Muscle layer of duodenum (tissue), 2 donors: ENCODE results near the gene EEPD1.

Experiments used
- H3K27ac ChIP-seq: one replicate; pipeline ENCODE4 v1.7.0; 2013; ENCODE audit warnings: mild to moderate bottlenecking, low read length
- H3K27me3 ChIP-seq: one replicate; pipeline ENCODE4 v1.7.0; 2013; ENCODE audit warnings: low read depth, mild to moderate bottlenecking, control low read depth, low read length
- H3K36me3 ChIP-seq, 2 donors: one replicate each; pipeline ENCODE4 v1.7.0; 2013; ENCODE audit warnings: low read length in 2 of 2, control low read depth in 1 of 2, mild to moderate bottlenecking in 1 of 2; ENCODE audit not compliant: insufficient read depth in 2 of 2, control insufficient read depth in 1 of 2
- H3K4me1 ChIP-seq, 2 donors: one replicate each; pipeline ENCODE4 v1.7.0; 2013; ENCODE audit warnings: low read length in 2 of 2, mild to moderate bottlenecking in 2 of 2, control low read depth in 1 of 2, moderate library complexity in 1 of 2; ENCODE audit not compliant: insufficient read depth in 2 of 2, control insufficient read depth in 1 of 2
- H3K4me3 ChIP-seq, 2 donors: one replicate each; pipeline ENCODE4 v1.7.0; 2013; ENCODE audit warnings: low read length in 2 of 2, low read depth in 1 of 2, mild to moderate bottlenecking in 1 of 2
- H3K9me3 ChIP-seq, 2 donors: one replicate each; pipeline ENCODE4 v1.7.0; 2013; ENCODE audit warnings: low read length in 2 of 2, control low read depth in 1 of 2, mild to moderate bottlenecking in 1 of 2; ENCODE audit not compliant: control insufficient read depth in 1 of 2
- donor health status: healthy.

EEPD1 gene

DNA sequence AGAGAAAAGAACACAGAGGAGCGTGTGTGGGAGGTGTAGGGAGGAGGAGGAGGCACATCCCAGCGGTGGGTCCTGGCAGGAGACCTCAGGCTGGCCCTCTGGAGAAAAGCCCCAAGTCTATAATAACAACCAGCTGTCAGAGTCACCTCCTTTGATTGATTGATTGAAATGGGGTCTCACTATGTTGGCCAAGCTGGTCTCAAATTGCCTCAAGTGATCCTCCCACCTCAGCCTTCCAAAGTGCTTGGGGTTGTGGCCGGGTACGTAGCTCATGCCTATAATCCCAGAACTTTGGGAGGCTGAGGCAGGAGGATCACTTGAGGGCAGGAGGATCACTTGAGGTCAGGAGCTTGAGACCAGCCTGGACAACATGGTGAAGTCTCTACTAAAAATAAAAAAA, 133.6 kb downstream of the EEPD1 start:
- H3K27ac ChIP-seq: no peak overlapping the region
- peaks cover 4 to 15% of the 10 kb centered on the region in 2 donors for H3K4me1 ChIP-seq

DNA sequence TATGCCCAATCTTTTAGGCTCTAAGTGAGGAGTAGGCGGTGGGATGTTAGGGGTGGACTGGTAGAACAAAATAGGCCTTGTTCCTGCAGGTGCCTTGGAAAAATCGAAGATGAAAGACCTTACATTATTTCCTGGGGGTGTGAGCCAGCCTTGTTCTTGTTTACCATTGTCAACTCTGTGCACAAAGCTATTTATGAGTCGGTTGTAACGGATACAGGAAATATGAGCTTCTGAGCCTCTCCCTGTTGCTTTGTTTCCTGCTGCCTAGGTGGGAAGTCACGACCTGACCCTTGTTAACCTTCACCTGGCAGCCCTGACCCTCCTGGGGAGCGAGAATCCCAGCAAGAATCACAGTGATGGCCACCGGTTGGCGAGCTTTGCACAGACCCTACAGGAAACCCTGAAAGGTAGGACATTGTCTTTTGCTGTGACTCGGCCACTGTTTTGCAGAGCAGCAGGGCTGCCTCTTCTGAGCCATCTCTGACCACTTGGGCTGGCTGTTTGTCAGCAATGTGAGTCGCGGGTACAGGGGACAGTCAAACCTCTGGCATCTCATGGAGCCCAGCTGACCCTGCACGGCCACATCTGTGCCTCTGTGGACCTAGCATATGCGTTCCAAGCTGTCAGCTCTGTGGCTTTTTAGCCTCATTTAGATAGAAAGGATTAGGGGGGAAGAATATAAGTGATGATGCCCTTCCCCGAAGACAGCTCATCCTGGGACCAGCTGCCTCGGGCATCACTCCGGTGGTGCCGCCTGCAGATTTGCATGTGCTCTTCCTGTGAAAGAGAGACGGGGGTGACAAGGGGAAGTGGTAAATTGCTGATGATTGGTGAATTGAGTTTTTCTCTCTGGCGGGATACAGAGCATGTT, 134.6 kb downstream of the EEPD1 start:
- peaks cover 0 to 8% of the 10 kb centered on the region in 2 donors for H3K36me3 ChIP-seq
- no peak overlapping the region for H3K4me3 ChIP-seq
- no peaks in the 10 kb centered on the region for H3K9me3 ChIP-seq
- no peaks in the 10 kb centered on the region for H3K27me3 ChIP-seq
- H3K27ac ChIP-seq: peak overlapping the region; percentile 26
- peaks cover 7 to 13% of the 10 kb centered on the region in 2 donors for H3K4me1 ChIP-seq

More for the DNA sequence above, 133.6 kb downstream of the EEPD1 start:
- Histone ChIP-seq H3K4me3 (no peak overlapping the region), H3K27me3 (no peaks in the 10 kb centered on the region), H3K9me3 (no peaks in the 10 kb centered on the region), H3K36me3 (peaks cover 0 to 8% of the 10 kb centered on the region in 2 donors)

DNA sequence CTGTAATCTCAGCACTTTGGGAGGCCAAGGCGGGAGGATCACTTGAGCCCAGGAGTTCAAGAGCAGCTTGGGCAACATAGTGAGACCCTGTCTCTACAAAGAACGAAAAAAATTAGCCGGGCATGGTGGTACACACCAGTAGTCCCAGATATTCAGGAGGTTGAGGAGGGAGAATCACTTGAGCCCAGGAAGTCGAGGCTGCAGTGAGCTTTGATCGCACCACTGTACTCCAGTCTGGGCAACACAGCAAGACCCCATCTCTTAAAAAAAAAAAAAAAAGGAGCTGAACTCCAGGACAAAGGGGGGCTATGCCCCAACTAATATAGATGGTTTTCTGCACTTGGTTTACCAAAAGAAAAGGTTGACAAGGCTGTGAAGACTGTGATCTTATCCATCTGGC, 135.4 kb downstream of the EEPD1 start:
- H3K36me3 ChIP-seq: peaks cover 0 to 8% of the 10 kb centered on the region in 2 donors
- no peak overlapping the region for H3K4me3 ChIP-seq
- no peaks in the 10 kb centered on the region for H3K27me3 ChIP-seq
- no peak overlapping the region for H3K27ac ChIP-seq
- H3K9me3 ChIP-seq: no peaks in the 10 kb centered on the region
- peaks cover 7 to 13% of the 10 kb centered on the region in 2 donors for H3K4me1 ChIP-seq

DNA sequence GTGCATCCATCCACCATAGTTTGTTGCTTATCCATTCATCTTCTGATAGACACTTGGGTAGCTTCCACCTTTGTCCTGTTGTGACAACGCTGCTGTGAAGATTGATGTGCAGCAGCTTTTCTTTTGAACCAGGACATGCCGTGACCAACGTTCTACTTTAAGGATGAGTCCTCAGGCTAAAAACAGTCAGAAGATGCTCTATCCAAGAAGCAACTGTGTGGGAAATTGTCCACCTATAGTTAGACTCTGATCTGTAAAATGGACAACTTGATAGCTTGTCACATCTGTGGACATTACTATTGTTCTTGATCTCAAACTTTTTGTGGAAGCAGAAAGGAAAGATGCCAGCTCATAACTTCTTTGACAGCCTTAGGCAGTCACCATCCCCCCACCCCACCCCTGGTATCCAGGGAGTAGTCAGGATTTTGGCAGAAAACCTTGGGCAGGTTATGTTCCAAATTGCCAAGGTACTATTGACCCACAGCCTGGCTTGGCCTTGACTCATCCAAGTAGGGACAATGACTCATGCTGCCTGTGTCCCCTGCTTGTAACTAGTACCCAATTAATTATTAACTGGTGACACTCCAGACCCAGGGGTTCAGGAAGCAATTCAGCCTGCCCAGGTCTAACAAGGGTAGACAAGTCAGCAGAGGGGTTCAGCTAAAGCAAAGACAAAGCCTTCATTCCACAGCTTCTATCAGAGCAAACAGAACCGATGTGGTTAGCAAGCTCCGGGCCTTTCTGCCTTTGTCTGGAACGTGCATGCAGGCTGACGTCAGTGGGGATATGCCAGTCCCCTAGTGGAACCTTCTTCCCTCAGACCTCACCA, 137.0 kb downstream of the EEPD1 start:
- Histone ChIP-seq H3K4me1 (peaks cover 7 to 13% of the 10 kb centered on the region in 2 donors), H3K27me3 (no peaks in the 10 kb centered on the region), H3K9me3 (no peaks in the 10 kb centered on the region), H3K4me3 (no peak overlapping the region), H3K36me3 (peaks cover 0 to 8% of the 10 kb centered on the region in 2 donors), H3K27ac (peak overlapping the region; percentile 50)

DNA sequence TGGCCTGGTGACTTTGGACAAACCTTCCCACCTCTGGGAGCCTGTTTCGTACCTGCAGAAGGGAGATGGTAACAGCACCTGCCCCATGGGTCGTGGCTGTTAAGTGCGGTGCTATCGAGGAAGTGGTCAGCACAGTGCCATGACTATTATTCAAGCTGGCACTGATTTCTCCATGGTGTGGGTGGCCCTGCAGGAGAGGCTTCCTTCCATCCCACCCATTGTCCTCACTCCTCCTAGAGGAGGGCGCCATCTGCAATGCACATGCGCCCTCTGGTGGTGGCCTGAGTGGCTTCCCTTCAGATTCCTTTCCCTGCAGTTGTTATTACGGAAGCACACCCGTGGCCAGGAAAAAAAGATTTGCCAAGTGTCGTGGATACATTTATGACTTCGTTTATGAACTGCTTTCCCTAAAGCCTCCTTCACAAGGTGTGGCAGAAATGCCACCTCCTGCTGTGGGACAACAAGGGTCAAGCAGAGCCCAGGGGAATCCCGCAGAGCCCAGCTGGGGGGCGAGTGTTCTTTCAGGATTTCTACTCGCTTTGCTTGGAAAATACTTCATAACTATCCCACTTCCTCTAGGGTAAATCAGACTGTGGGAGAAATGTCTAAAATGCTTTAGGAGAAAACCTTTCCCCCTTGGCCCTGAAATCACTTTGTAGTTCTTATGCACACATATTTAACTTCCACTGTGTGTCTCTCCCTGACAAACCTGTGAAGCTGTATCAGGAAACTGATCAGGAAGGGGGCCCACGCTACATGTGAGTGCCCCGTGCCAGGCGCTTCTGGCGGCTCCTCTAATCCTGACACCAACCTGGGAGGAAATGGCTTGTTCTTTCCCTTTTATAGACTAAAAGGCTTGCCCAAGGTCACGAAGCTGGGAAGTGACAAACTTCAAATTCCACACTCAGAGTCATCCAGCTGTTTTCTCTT, 138.6 kb downstream of the EEPD1 start:
- peaks cover 4 to 13% of the 10 kb centered on the region in 2 donors for H3K4me1 ChIP-seq
- H3K27ac ChIP-seq: peak overlapping the region; percentile 94
- H3K27me3 ChIP-seq: no peaks in the 10 kb centered on the region
- no peaks in the 10 kb centered on the region for H3K9me3 ChIP-seq
- peak overlapping the region; percentile 55 for H3K4me3 ChIP-seq
- peaks cover 4 to 8% of the 10 kb centered on the region in 2 donors for H3K36me3 ChIP-seq

DNA sequence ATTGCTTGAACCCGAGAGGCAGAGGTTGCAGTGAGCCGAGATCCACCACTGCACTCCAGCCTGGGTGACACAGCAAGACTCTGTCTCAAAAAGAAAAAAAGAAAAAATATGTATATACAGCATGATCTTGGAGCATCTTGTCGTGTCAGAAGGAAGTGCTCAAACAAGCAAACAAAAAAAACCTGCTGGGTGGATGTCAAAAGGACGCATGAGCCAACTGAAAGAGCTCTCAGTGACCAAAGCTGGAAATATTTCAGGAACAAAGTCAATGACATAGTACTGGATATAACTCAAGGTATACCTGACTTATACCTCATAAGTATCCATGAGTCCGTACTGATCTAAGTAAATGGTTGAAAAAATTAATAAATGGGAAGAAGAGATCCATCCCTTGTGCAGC, 142.0 kb downstream of the EEPD1 start:
- no peak overlapping the region for H3K27ac ChIP-seq
- H3K9me3 ChIP-seq: no peaks in the 10 kb centered on the region
- peaks cover 4 to 13% of the 10 kb centered on the region in 2 donors for H3K4me1 ChIP-seq
- H3K36me3 ChIP-seq: peaks cover 7 to 8% of the 10 kb centered on the region in 2 donors
- no peak overlapping the region for H3K4me3 ChIP-seq
- no peaks in the 10 kb centered on the region for H3K27me3 ChIP-seq

DNA sequence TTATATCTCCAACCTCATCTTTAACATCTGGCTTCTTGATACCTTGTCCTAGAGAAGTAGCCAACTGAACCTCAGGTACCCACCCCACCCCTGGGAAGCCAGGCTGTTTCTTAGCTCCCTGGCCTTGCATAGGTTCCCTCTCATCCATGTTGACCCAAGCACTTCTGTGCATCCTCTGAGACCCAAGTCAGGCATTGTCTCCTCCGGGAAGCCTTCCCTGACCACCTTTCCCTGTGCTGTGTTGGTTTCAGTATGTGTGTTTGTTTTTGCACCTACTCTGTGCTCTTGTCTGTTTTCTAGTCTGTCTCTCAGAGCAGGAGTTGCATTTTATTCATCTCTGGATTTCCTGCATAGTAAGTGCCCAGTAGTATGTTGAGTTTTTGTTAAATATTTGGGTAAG, 143.2 kb downstream of the EEPD1 start:
- Histone ChIP-seq H3K27me3 (no peaks in the 10 kb centered on the region), H3K4me3 (no peak overlapping the region), H3K27ac (no peak overlapping the region), H3K4me1 (peaks cover 4 to 8% of the 10 kb centered on the region in 2 donors), H3K36me3 (peaks cover 8 to 9% of the 10 kb centered on the region in 2 donors), H3K9me3 (no peaks in the 10 kb centered on the region)

DNA sequence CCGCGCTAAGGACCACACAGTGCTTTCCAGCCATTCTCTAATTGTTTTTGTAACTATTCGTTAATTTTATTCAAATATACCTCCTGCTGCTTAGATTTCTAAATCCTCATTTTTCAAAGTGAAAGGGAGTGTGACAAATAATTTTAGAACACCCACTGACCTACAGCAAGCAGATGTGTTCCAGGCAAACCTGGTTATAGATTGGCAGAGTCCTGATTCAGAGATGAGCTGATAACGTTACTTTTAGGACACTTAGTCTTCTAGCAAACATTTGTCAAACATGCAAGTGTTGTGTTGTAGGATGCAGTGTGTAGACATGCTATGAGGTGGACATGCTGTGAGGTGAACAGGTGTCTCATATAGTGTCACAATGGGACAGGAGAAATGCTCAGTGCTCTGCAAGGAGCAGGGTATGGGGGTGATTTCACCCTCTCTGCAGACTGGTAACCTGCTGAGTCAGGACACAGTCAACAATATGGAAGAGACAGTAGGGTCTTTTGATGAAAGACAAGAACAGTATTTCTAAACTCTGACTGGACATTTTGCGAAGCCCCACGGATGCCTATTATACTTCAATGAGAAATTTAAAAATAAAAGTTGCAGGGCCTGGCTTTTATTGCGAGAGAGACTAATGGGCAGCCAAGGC, 144.4 kb downstream of the EEPD1 start:
- H3K36me3 ChIP-seq: peaks cover 8 to 9% of the 10 kb centered on the region in 2 donors
- no peak overlapping the region for H3K27ac ChIP-seq
- peaks cover 0 to 1% of the 10 kb centered on the region in 2 donors for H3K4me1 ChIP-seq
- H3K4me3 ChIP-seq: no peak overlapping the region
- H3K9me3 ChIP-seq: no peaks in the 10 kb centered on the region
- H3K27me3 ChIP-seq: no peaks in the 10 kb centered on the region

DNA sequence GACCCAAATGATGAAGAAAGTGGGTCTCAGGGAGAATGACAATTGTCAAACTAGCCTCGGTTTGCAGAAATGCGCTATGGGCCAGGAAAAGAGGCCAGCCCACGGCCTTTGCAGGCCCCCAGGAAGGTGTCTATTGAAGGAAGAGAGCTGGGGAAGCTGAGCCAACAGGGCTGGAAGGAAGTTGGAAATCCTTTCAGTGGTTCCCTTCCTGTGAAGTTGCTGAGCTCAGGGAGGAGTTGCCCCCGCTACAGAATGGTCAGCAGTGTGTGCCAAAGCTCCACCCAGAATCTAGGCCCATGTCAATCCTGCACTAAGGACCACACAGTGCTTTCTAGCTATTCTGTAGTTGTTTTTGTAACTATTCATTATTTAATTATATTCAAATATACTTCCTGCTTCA, 145.1 kb downstream of the EEPD1 start:
- peaks cover 5 to 7% of the 10 kb centered on the region in 2 donors for H3K4me1 ChIP-seq
- H3K4me3 ChIP-seq: no peak overlapping the region
- peaks cover 8 to 9% of the 10 kb centered on the region in 2 donors for H3K36me3 ChIP-seq
- no peaks in the 10 kb centered on the region for H3K9me3 ChIP-seq
- H3K27me3 ChIP-seq: no peaks in the 10 kb centered on the region
- H3K27ac ChIP-seq: no peak overlapping the region

DNA sequence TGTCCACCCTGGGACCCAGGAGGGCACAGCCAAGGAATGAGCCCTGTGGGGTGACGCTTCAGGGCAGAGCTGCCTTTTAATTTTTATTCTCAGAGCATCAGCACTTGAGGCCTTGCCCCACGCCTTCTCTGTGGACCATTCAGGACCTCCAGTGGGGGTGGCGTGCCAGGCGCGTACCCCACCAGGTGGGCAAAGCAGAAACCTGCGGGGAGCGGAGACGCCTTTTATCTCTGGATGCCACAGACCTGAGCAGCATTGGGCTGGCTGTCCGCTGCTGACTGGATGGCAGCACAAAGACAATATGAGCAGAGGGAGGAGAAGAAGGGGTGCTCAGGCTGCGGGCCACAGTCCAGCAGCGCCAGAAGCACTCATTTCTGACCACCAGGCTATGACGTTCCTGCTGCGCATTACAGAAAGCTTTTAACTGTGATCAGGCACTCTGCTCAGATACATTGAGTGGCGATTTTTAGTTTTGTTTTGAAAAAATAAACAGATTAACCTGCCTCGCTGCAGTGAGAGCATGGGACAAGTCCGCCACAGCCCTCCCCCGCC, 146.2 kb downstream of the EEPD1 start:
- Histone ChIP-seq H3K4me3 (no peak overlapping the region), H3K27me3 (no peaks in the 10 kb centered on the region), H3K27ac (no peak overlapping the region), H3K4me1 (peaks cover 16 to 19% of the 10 kb centered on the region in 2 donors), H3K9me3 (no peaks in the 10 kb centered on the region), H3K36me3 (peaks cover 8 to 9% of the 10 kb centered on the region in 2 donors)
